SK-N-SH (cell line): ENCODE measurements around the gene CYB5D1. TPM values are rescaled to one million over a fixed set of nuclear protein-coding genes. Genes with fewer than 3 reads are reported as not detected.
A peak's percentile ranks its signal among the peaks of the same experiment; 100 is the strongest.

Source experiments
- CTCF ChIA-PET: fragments of 300-600, 350-600 bp; formaldehyde crosslinking; extraction: SDS; loops from one replicate; lab custom pipeline; 2021; lab: Yijun Ruan, JAX
- POLR2A ChIA-PET: fragments of 350-600 bp; sonication (Branson Sonifier 250); formaldehyde crosslinking; extraction: SDS; loops from one replicate; lab custom pipeline; 2020; ENCODE audit warnings: antibody characterized with exemption, inconsistent platforms; lab: Yijun Ruan, JAX
- DNase-seq: peaks from one replicate; pipeline ENCODE4 v3.0.0; 2012
- H2AFZ ChIP-seq: fragments of 200-600 bp; sonication (generic); 2 replicates; pipeline ENCODE4 v1.8.1; 2016; ENCODE audit warnings: antibody characterized with exemption, mild to moderate bottlenecking, low read depth
- H3F3A ChIP-seq: fragments of 200-600 bp; sonication (generic); replicated peaks from 2 replicates; pipeline ENCODE3; 2016; ENCODE audit warnings: antibody characterized with exemption, mild to moderate bottlenecking; ENCODE audit not compliant: insufficient read depth
- H3K27ac ChIP-seq, 2 experiments: fragments of 200-500 bp in 1 of 2; fragments of 200-600 bp in 1 of 2; sonication (Bioruptor generic) in 1 of 2; sonication (generic), shearing (Covaris generic) in 1 of 2; 2 replicates each; pipeline versions ENCODE4 v1.5.1 to v1.6.1; 2014 to 2016; ENCODE audit warnings: low read depth in 2 of 2, inconsistent platforms in 1 of 2, low read length in 1 of 2, mild to moderate bottlenecking in 1 of 2, mixed read lengths in 1 of 2
- H3K27me3 ChIP-seq: fragments of 200-600 bp; sonication (generic), shearing (Covaris generic); 2 replicates; pipeline ENCODE4 v1.6.1; 2016; ENCODE audit warnings: mixed run types; ENCODE audit not compliant: insufficient read depth
- H3K36me3 ChIP-seq, 2 experiments: fragments of 200-500 bp in 1 of 2; fragments of 200-600 bp in 1 of 2; sonication (Bioruptor generic) in 1 of 2; sonication (generic) in 1 of 2; replicated peaks in 1 of 2; 2 replicates each; pipeline versions ENCODE3 to v1.5.1; 2014 to 2016; ENCODE audit warnings: low read length in 1 of 2, mild to moderate bottlenecking in 1 of 2; ENCODE audit not compliant: insufficient read depth in 2 of 2, control insufficient read depth in 1 of 2
- H3K4me1 ChIP-seq, 2 experiments: fragments of 200-500 bp in 1 of 2; fragments of 200-600 bp in 1 of 2; sonication (Bioruptor generic) in 1 of 2; sonication (generic), shearing (Covaris generic) in 1 of 2; 2 replicates each; pipeline versions ENCODE4 v1.5.1 to v1.6.1; 2014 to 2016; ENCODE audit warnings: low read depth in 1 of 2, low read length in 1 of 2, mixed run types in 1 of 2; ENCODE audit not compliant: insufficient read depth in 2 of 2, control insufficient read depth in 1 of 2
- H3K4me2 ChIP-seq: fragments of 200-600 bp; sonication (generic), shearing (Covaris generic); 2 replicates; pipeline ENCODE4 v1.6.1; 2017; ENCODE audit warnings: mixed run types
- H3K4me3 ChIP-seq, 2 experiments: fragments of 200-500 bp in 1 of 2; fragments of 200-600 bp in 1 of 2; sonication (Bioruptor generic) in 1 of 2; sonication (generic), shearing (Covaris generic) in 1 of 2; 2 replicates each; pipeline versions ENCODE4 v1.5.1 to v1.8.1; 2014 to 2016; ENCODE audit warnings: low read depth in 2 of 2, inconsistent platforms in 1 of 2, low read length in 1 of 2, mild to moderate bottlenecking in 1 of 2, mixed read lengths in 1 of 2, moderate library complexity in 1 of 2
- H3K79me2 ChIP-seq: fragments of 200-600 bp; sonication (generic); 2 replicates; pipeline ENCODE4 v1.8.1; 2017; ENCODE audit warnings: mild to moderate bottlenecking; ENCODE audit not compliant: insufficient read depth
- H3K9ac ChIP-seq: fragments of 200-600 bp; sonication (generic); 2 replicates; pipeline ENCODE4 v1.6.1; 2017; ENCODE audit warnings: mixed run types
- H3K9me2 ChIP-seq: fragments of 200-600 bp; sonication (generic); 2 replicates; pipeline ENCODE4 v1.6.1; 2017; ENCODE audit warnings: mixed run types
- H3K9me3 ChIP-seq: fragments of 200-600 bp; sonication (generic); 2 replicates; pipeline ENCODE4 v1.6.1; 2017; ENCODE audit warnings: mixed run types, mild to moderate bottlenecking, moderate library complexity
- H4K20me1 ChIP-seq: fragments of 200-600 bp; sonication (generic); 2 replicates; pipeline ENCODE4 v1.6.1; 2017; ENCODE audit warnings: mild to moderate bottlenecking, mixed run types; ENCODE audit not compliant: insufficient read depth
- CHD2 ChIP-seq: fragments of 150-350 bp; IDR thresholded peaks from 2 replicates; pipeline ENCODE4 v1.6.1; 2018; ENCODE audit warnings: low read length; ENCODE audit not compliant: partially characterized antibody
- ELF1 ChIP-seq: IDR thresholded peaks from 2 replicates; pipeline ENCODE4 v1.4.0; 2012
- EP300 ChIP-seq, 2 experiments: IDR thresholded peaks; 2 replicates each; pipeline versions ENCODE4 v1.4.0 to v1.6.1; 2012; ENCODE audit warnings: borderline replicate concordance in 1 of 2, low read depth in 1 of 2, low read length in 1 of 2
- FOXJ3 ChIP-seq: sonication (generic); formaldehyde crosslinking; IDR thresholded peaks from 2 replicates; pipeline ENCODE4 v1.5.1; 2020; ENCODE audit warnings: mild to moderate bottlenecking, missing genetic modification reagents
- FOXM1 ChIP-seq: IDR thresholded peaks from 2 replicates; pipeline ENCODE4 v1.4.0; 2012; ENCODE audit warnings: low read depth, mild to moderate bottlenecking
- GATA2 ChIP-seq: sonication (generic); formaldehyde crosslinking; IDR thresholded peaks from 2 replicates; pipeline ENCODE4 v1.5.0; 2020; ENCODE audit warnings: mild to moderate bottlenecking, missing genetic modification reagents
- IRF3 ChIP-seq: fragments of 150-350 bp; IDR thresholded peaks from 2 replicates; pipeline ENCODE4 v1.6.1; 2016; ENCODE audit warnings: mild to moderate bottlenecking, low read depth, low read length
- MXI1 ChIP-seq: IDR thresholded peaks from 2 replicates; pipeline ENCODE4 v1.6.1; 2012; ENCODE audit warnings: mild to moderate bottlenecking, low read depth, low read length, improper control_type of control experiment
- NFIC ChIP-seq: IDR thresholded peaks from 2 replicates; pipeline ENCODE4 v1.4.0; 2012; ENCODE audit warnings: borderline replicate concordance
- NRF1 ChIP-seq: IDR thresholded peaks from 2 replicates; pipeline ENCODE4 v1.6.1; 2012; ENCODE audit warnings: low read depth, mild to moderate bottlenecking, low read length
- PBX3 ChIP-seq: IDR thresholded peaks from 2 replicates; pipeline ENCODE4; 2012
- POLR2AphosphoS5 ChIP-seq: IDR thresholded peaks from 2 replicates; pipeline ENCODE4 v1.6.1; 2012; ENCODE audit warnings: low read depth, low read length
- RAD21 ChIP-seq: IDR thresholded peaks from 2 replicates; pipeline ENCODE4 v1.6.1; 2012; ENCODE audit warnings: mild to moderate bottlenecking, low read length
- RCOR1 ChIP-seq: fragments of 150-350 bp; IDR thresholded peaks from 2 replicates; pipeline ENCODE4 v1.6.1; 2017; ENCODE audit warnings: antibody characterized with exemption, low read length
- RFX5 ChIP-seq: IDR thresholded peaks from 2 replicates; pipeline ENCODE4 v1.6.1; 2012; ENCODE audit warnings: mild to moderate bottlenecking, improper control_type of control experiment, low read length
- RXRA ChIP-seq: IDR thresholded peaks from 2 replicates; pipeline ENCODE4 v1.4.0; 2012; ENCODE audit warnings: low read depth, mild to moderate bottlenecking, borderline replicate concordance
- SMC3 ChIP-seq: IDR thresholded peaks from 2 replicates; pipeline ENCODE4 v1.6.1; 2012; ENCODE audit warnings: low read depth, low read length, improper control_type of control experiment
- USF1 ChIP-seq: IDR thresholded peaks from 2 replicates; pipeline ENCODE4 v1.4.0; 2012; ENCODE audit warnings: low read depth, borderline replicate concordance
- USF2 ChIP-seq: fragments of 150-350 bp; IDR thresholded peaks from 2 replicates; pipeline ENCODE4 v1.6.1; 2017; ENCODE audit warnings: antibody characterized with exemption, low read length, low read depth, borderline replicate concordance
- ZBTB33 ChIP-seq: IDR thresholded peaks from 2 replicates; pipeline ENCODE4 v1.4.0; 2012; ENCODE audit warnings: low read depth, borderline replicate concordance
- WGBS: methylation state at CpG from one replicate; pipeline ENCODE4 v1.1.6; 2017; ENCODE audit warnings: low lambda C conversion rate; 5-methylcytosine and 5-hydroxymethylcytosine counted together
- polyA plus RNA-seq, 3 experiments: library from polyadenylated mRNA; depleted of rRNA; stranded (reverse); fragments of >200 nt; gene quantifications; 2 replicates each; pipeline ENCODE4 v1.2.3, GENCODE V29; 2012

The CYB5D1 gene
- polyA plus RNA-seq, 1 of the 3 experiments (the other 2 are of a cell fraction): 8.8 TPM

GRCh38 chr17:7858522-7858810 is 663 bp downstream of the CYB5D1 start (continued):
- no peak for TF ChIP-seq FOXJ3
- no peak for TF ChIP-seq EP300 (IDR thresholded peaks at IDR 0.05; ENCODE audit: borderline replicate concordance in 1 of 2, low read depth in 1 of 2, low read length in 1 of 2)
- no peak for TF ChIP-seq ELF1

GRCh38 chr17:7859028-7859427 is 1.2 kb downstream of the CYB5D1 start:
- WGBS: 98% methylated on average over 8 of the region's 8 CpGs
- H3K4me2 ChIP-seq: peak overlapping the region; percentile 91
- H2AFZ ChIP-seq: no peak overlapping the region
- ChIA-PET CTCF (interaction anchor here (0.6 to 9.9 kb wide), 10 partner anchors 24 to 200 kb away, joined by 3 to 143 read pairs (median 5); partner anchors contain the start of gene KDM6B), POLR2A (interaction anchor here (0.7 kb wide), 1 partner anchor 16 kb away, joined by 3 read pairs; no protein-coding TSS in a partner anchor)
- H3K27ac ChIP-seq: peak overlapping the region; percentile 1 to 93; a peak in 2 of 4 replicates
- peaks cover 19% of the 10 kb centered on the region for H3F3A ChIP-seq
- H3K9ac ChIP-seq: peak overlapping the region; percentile 79
- peaks cover 23 to 37% of the 10 kb centered on the region in 2 experiments; a peak in 3 of 4 replicates for H3K4me1 ChIP-seq
- peak overlapping the region; percentile 72 to 77; a peak in 3 of 4 replicates for H3K4me3 ChIP-seq
- H3K9me3 ChIP-seq: no peaks in the 10 kb centered on the region
- no peak for TF ChIP-seq ZBTB33
- no peaks in the 10 kb centered on the region for H3K9me2 ChIP-seq
- H4K20me1 ChIP-seq: no peaks in the 10 kb centered on the region; the same call in 1 of the 2 replicates
- DNase-seq: no peak
- peaks cover 15% of the 10 kb centered on the region; the same call in 1 of the 2 replicates for H3K79me2 ChIP-seq
- H3K27me3 ChIP-seq: no peaks in the 10 kb centered on the region
- peaks cover 0 to 33% of the 10 kb centered on the region in 2 experiments for H3K36me3 ChIP-seq

- no peaks in the 10 kb centered on the region for H3K9me3 ChIP-seq
- H3K4me1 ChIP-seq: peaks cover 9 to 19% of the 10 kb centered on the region in 2 experiments; a peak in 2 of 4 replicates
- H4K20me1 ChIP-seq: no peaks in the 10 kb centered on the region
- H3F3A ChIP-seq: peaks cover 7% of the 10 kb centered on the region
- H3K36me3 ChIP-seq: peaks cover 13 to 25% of the 10 kb centered on the region in 2 experiments
- peaks cover 15% of the 10 kb centered on the region for H3K79me2 ChIP-seq
- no peak overlapping the region for H2AFZ ChIP-seq
- H3K9ac ChIP-seq: no peak overlapping the region
- H3K9me2 ChIP-seq: no peaks in the 10 kb centered on the region
- H3K27me3 ChIP-seq: no peaks in the 10 kb centered on the region
- ChIA-PET POLR2A (interaction anchor here (1.2 kb wide), 1 partner anchor 40 kb away, joined by 3 read pairs; no protein-coding TSS in a partner anchor), CTCF (interaction anchor here (0.5 to 9.9 kb wide), 30 partner anchors 8 to 196 kb away, joined by 3 to 143 read pairs (median 5); partner anchors contain the start of genes CHD3 and RNF227)
- H3K27ac ChIP-seq: peak overlapping the region in 1 of 2 experiments; percentile 39; a peak in 1 of 4 replicates
- 34% methylated on average over 3 of the region's 3 CpGs for WGBS
- DNase-seq: peak; percentile 71
- H3K4me3 ChIP-seq: no peak overlapping the region; a peak in 1 of 4 replicates
- H3K4me2 ChIP-seq: no peak overlapping the region
- TF ChIP-seq USF2 (no peak), RXRA (no peak), GATA2 (CRISPR knock-in tag) (no peak), RFX5 (no peak), SMC3 (peak; percentile 84), MXI1 (peak; percentile 74), USF1 (no peak), FOXM1 (no peak), IRF3 (no peak), RAD21 (peak; percentile 87), CHD2 (no peak), NRF1 (no peak), POLR2AphosphoS5 (no peak), NFIC (no peak), PBX3 (no peak), RCOR1 (no peak)
Measured at GRCh38 chr17:7862692-7863437, 5.1 kb downstream of the CYB5D1 start.
